HEK293 (cell line): ENCODE measurements around the gene RPS21.

ENCODE experiments used
- CTCF ChIA-PET: fragments of 350-600 bp; formaldehyde crosslinking; extraction: SDS; loops from one replicate; lab custom pipeline; 2021; ENCODE audit warnings: antibody characterized with exemption; lab: Yijun Ruan, JAX
- POLR2A ChIA-PET: fragments of 300-600 bp; formaldehyde crosslinking; extraction: SDS; loops from one replicate; lab custom pipeline; 2020; ENCODE audit warnings: antibody characterized with exemption, inconsistent platforms; lab: Yijun Ruan, JAX
- H3K27ac ChIP-seq: fragments of 200-500 bp; sonication (Bioruptor generic); 2 replicates; pipeline ENCODE4 v1.5.1; 2014; ENCODE audit warnings: low read depth, low read length, control low read depth, inconsistent platforms; ENCODE audit errors: extremely low read depth
- H3K36me3 ChIP-seq, 2 experiments: fragments of 200-500 bp in 1 of 2; sonication (Bioruptor generic) in 1 of 2; 1 replicate in 1 of 2; 2 replicates in 1 of 2; pipeline ENCODE4 v1.5.1; 2014 to 2017; ENCODE audit warnings: inconsistent platforms in 2 of 2, low read length in 2 of 2; ENCODE audit not compliant: control insufficient read depth in 2 of 2, insufficient read depth in 1 of 2
- H3K4me1 ChIP-seq: fragments of 200-500 bp; sonication (Bioruptor generic); 2 replicates; pipeline ENCODE4 v1.5.1; 2014; ENCODE audit warnings: mild to moderate bottlenecking, low read length, inconsistent platforms; ENCODE audit not compliant: control insufficient read depth, insufficient read depth
- H3K4me3 ChIP-seq: 2 replicates; pipeline ENCODE4 v1.5.1; 2011; ENCODE audit warnings: low read depth, mild to moderate bottlenecking, control low read depth, low read length, moderate library complexity
- H3K9me3 ChIP-seq: fragments of 200-500 bp; sonication (Bioruptor generic); 2 replicates; pipeline ENCODE4 v1.5.1; 2014; ENCODE audit warnings: low read depth, low read length, inconsistent platforms; ENCODE audit not compliant: control insufficient read depth, insufficient read depth
- MZF1 ChIP-seq: fragments of 450-650 bp; formaldehyde crosslinking; IDR thresholded peaks from 2 replicates; pipeline ENCODE4 v1.5.1; 2017; ENCODE audit warnings: missing biosample characterization, missing genetic modification characterization, borderline replicate concordance
- SCRT1 ChIP-seq: fragments of 450-650 bp; formaldehyde crosslinking; IDR thresholded peaks from 2 replicates; pipeline ENCODE4 v1.5.1; 2016; ENCODE audit warnings: missing biosample characterization, missing genetic modification characterization, borderline replicate concordance
- ZBTB1 ChIP-seq: fragments of 450-650 bp; formaldehyde crosslinking; IDR thresholded peaks from 2 replicates; pipeline ENCODE4 v1.5.1; 2016; ENCODE audit warnings: missing biosample characterization, missing genetic modification characterization
- ZNF416 ChIP-seq: fragments of 450-650 bp; formaldehyde crosslinking; IDR thresholded peaks from 2 replicates; pipeline ENCODE4 v1.5.1; 2016; ENCODE audit warnings: missing biosample characterization, missing genetic modification characterization
- ZNF529 ChIP-seq: fragments of 450-650 bp; formaldehyde crosslinking; IDR thresholded peaks from 2 replicates; pipeline ENCODE4 v1.5.1; 2017; ENCODE audit warnings: missing genetic modification characterization, missing biosample characterization; ENCODE audit not compliant: insufficient replicate concordance
- ZNF544 ChIP-seq: fragments of 450-650 bp; formaldehyde crosslinking; IDR thresholded peaks from 2 replicates; pipeline ENCODE4 v1.5.0; 2017; ENCODE audit warnings: missing biosample characterization, missing genetic modification characterization
- ZNF560 ChIP-seq: fragments of 450-650 bp; formaldehyde crosslinking; IDR thresholded peaks from 2 replicates; pipeline ENCODE4 v1.5.1; 2017; ENCODE audit warnings: missing biosample characterization, missing genetic modification characterization, borderline replicate concordance
- ZNF664 ChIP-seq: fragments of 450-650 bp; formaldehyde crosslinking; IDR thresholded peaks from 2 replicates; pipeline ENCODE4 v1.5.1; 2016; ENCODE audit warnings: missing biosample characterization, missing genetic modification characterization
- TF ChIP-seq, protein P1 (sequence below): fragments of 450-650 bp; formaldehyde crosslinking; IDR thresholded peaks from 2 replicates; pipeline ENCODE4 v1.5.1; 2017; ENCODE audit warnings: missing biosample characterization, missing genetic modification characterization
- TF ChIP-seq, protein P2 (sequence below): fragments of 450-650 bp; formaldehyde crosslinking; IDR thresholded peaks from 2 replicates; pipeline ENCODE4 v1.5.1; 2016; ENCODE audit warnings: missing biosample characterization, missing genetic modification characterization, low read depth
- TF ChIP-seq, protein P3 (sequence below): fragments of 450-650 bp; formaldehyde crosslinking; IDR thresholded peaks from 2 replicates; pipeline ENCODE4 v1.5.1; 2016; ENCODE audit warnings: missing biosample characterization, missing genetic modification characterization
- TF ChIP-seq, protein P4 (sequence below): fragments of 450-650 bp; formaldehyde crosslinking; IDR thresholded peaks from 2 replicates; pipeline ENCODE4 v1.5.1; 2017; ENCODE audit warnings: missing biosample characterization, mild to moderate bottlenecking, missing genetic modification characterization, moderate library complexity
- TF ChIP-seq, protein P5 (sequence below): fragments of 450-650 bp; formaldehyde crosslinking; conservative IDR thresholded peaks from 2 replicates; pipeline ENCODE4 v1.5.1; 2016; ENCODE audit warnings: low read depth, missing biosample characterization, missing genetic modification characterization

Gene RPS21

DNA sequence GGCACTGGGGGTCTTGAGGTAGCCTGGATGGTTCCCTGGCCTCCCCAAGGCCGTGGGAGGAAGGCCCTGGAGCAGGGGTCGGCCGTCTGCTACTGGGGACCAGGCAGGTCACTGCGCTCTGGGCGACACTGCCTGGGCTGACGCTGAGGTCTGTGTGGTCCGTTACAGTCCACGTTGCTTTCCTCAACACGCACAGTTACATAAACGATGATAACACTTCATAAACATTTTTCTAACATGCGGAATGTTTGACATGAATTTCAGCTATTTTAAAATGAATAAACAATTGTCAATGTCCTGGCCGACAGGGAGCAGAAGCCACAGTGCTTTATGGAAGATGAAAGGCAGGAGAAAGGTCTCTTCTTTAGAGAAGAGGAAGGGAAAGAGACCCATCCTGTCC, 50.6 kb downstream of the RPS21 start (continued):
- no peak for TF ChIP-seq MZF1 (tag by site-specific recombination)
- no peak for TF ChIP-seq ZNF544 (tag by site-specific recombination)
- TF ChIP-seq ZNF664, result no peak
- TF ChIP-seq ZNF560 (tag by site-specific recombination), result no peak
- TF ChIP-seq, protein P1, sequence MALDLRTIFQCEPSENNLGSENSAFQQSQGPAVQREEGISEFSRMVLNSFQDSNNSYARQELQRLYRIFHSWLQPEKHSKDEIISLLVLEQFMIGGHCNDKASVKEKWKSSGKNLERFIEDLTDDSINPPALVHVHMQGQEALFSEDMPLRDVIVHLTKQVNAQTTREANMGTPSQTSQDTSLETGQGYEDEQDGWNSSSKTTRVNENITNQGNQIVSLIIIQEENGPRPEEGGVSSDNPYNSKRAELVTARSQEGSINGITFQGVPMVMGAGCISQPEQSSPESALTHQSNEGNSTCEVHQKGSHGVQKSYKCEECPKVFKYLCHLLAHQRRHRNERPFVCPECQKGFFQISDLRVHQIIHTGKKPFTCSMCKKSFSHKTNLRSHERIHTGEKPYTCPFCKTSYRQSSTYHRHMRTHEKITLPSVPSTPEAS, result no peak

DNA sequence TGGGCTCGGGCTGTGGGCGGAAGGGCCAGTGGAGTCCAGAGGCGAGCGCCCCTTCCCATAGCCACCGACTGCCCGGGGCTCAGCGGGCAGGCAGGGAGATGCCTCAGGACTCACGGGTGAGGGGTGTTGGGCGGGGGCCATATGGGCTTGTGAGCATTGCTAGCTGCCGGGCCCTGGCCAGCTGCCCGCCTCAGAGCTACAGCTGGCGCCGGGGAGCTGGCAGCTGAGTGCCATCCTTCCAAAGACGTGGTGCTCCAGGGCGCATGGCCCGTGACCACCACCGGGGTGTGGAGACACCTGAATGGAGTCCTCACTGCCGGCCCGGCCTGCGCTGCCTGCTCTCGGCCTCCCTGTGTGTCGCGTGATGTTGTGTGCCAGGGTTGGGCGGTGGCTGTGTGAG, 51.0 kb downstream of the RPS21 start:
- H3K4me3 ChIP-seq, result no peak overlapping the region
- TF ChIP-seq ZNF529 (tag by site-specific recombination) (no peak), ZNF416 (tag by site-specific recombination) (no peak), ZBTB1 (tag by site-specific recombination) (no peak), SCRT1 (tag by site-specific recombination) (no peak)
- TF ChIP-seq, protein P2, sequence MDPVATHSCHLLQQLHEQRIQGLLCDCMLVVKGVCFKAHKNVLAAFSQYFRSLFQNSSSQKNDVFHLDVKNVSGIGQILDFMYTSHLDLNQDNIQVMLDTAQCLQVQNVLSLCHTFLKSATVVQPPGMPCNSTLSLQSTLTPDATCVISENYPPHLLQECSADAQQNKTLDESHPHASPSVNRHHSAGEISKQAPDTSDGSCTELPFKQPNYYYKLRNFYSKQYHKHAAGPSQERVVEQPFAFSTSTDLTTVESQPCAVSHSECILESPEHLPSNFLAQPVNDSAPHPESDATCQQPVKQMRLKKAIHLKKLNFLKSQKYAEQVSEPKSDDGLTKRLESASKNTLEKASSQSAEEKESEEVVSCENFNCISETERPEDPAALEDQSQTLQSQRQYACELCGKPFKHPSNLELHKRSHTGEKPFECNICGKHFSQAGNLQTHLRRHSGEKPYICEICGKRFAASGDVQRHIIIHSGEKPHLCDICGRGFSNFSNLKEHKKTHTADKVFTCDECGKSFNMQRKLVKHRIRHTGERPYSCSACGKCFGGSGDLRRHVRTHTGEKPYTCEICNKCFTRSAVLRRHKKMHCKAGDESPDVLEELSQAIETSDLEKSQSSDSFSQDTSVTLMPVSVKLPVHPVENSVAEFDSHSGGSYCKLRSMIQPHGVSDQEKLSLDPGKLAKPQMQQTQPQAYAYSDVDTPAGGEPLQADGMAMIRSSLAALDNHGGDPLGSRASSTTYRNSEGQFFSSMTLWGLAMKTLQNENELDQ (tag by site-specific recombination), result no peak
- TF ChIP-seq, protein P3, sequence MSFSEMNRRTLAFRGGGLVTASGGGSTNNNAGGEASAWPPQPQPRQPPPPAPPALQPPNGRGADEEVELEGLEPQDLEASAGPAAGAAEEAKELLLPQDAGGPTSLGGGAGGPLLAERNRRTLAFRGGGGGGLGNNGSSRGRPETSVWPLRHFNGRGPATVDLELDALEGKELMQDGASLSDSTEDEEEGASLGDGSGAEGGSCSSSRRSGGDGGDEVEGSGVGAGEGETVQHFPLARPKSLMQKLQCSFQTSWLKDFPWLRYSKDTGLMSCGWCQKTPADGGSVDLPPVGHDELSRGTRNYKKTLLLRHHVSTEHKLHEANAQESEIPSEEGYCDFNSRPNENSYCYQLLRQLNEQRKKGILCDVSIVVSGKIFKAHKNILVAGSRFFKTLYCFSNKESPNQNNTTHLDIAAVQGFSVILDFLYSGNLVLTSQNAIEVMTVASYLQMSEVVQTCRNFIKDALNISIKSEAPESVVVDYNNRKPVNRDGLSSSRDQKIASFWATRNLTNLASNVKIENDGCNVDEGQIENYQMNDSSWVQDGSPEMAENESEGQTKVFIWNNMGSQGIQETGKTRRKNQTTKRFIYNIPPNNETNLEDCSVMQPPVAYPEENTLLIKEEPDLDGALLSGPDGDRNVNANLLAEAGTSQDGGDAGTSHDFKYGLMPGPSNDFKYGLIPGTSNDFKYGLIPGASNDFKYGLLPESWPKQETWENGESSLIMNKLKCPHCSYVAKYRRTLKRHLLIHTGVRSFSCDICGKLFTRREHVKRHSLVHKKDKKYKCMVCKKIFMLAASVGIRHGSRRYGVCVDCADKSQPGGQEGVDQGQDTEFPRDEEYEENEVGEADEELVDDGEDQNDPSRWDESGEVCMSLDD (tag by site-specific recombination), result no peak
- TF ChIP-seq, protein P4, sequence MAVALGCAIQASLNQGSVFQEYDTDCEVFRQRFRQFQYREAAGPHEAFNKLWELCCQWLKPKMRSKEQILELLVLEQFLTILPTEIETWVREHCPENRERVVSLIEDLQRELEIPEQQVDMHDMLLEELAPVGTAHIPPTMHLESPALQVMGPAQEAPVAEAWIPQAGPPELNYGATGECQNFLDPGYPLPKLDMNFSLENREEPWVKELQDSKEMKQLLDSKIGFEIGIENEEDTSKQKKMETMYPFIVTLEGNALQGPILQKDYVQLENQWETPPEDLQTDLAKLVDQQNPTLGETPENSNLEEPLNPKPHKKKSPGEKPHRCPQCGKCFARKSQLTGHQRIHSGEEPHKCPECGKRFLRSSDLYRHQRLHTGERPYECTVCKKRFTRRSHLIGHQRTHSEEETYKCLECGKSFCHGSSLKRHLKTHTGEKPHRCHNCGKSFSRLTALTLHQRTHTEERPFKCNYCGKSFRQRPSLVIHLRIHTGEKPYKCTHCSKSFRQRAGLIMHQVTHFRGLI, result no peak
- TF ChIP-seq, protein P5, sequence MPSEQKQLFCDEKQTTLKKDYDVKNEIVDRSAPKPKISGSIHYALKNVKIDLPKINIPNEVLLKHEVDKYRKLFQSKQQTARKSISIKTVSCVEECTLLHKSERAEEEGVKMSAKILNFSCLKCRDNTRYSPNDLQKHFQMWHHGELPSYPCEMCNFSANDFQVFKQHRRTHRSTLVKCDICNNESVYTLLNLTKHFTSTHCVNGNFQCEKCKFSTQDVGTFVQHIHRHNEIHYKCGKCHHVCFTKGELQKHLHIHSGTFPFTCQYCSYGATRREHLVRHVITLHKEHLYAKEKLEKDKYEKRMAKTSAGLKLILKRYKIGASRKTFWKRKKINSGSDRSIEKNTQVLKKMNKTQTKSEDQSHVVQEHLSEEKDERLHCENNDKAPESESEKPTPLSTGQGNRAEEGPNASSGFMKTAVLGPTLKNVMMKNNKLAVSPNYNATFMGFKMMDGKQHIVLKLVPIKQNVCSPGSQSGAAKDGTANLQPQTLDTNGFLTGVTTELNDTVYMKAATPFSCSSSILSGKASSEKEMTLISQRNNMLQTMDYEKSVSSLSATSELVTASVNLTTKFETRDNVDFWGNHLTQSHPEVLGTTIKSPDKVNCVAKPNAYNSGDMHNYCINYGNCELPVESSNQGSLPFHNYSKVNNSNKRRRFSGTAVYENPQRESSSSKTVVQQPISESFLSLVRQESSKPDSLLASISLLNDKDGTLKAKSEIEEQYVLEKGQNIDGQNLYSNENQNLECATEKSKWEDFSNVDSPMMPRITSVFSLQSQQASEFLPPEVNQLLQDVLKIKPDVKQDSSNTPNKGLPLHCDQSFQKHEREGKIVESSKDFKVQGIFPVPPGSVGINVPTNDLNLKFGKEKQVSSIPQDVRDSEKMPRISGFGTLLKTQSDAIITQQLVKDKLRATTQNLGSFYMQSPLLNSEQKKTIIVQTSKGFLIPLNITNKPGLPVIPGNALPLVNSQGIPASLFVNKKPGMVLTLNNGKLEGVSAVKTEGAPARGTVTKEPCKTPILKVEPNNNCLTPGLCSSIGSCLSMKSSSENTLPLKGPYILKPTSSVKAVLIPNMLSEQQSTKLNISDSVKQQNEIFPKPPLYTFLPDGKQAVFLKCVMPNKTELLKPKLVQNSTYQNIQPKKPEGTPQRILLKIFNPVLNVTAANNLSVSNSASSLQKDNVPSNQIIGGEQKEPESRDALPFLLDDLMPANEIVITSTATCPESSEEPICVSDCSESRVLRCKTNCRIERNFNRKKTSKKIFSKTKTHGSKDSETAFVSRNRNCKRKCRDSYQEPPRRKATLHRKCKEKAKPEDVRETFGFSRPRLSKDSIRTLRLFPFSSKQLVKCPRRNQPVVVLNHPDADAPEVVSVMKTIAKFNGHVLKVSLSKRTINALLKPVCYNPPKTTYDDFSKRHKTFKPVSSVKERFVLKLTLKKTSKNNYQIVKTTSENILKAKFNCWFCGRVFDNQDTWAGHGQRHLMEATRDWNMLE (tag by site-specific recombination), result no peak
- ChIA-PET POLR2A (no interaction called here), CTCF (no interaction called here)
- H3K36me3 ChIP-seq, result no peaks in the 10 kb centered on the region
- no peaks in the 10 kb centered on the region for H3K4me1 ChIP-seq
- no peaks in the 10 kb centered on the region for H3K9me3 ChIP-seq
- H3K27ac ChIP-seq, result no peak overlapping the region
